SU-DHL-6 (cell line): ENCODE results near the gene TDRD5.

Source experiments
- H2AFZ ChIP-seq: fragments of 200-600 bp; sonication (generic); 2 replicates; pipeline ENCODE4 v1.6.1; 2014; ENCODE audit warnings: low read depth, mild to moderate bottlenecking, moderate library complexity, mixed read lengths, antibody characterized with exemption, low read length; ENCODE audit not compliant: severe bottlenecking
- H3F3A ChIP-seq: fragments of 200-600 bp; shearing (Covaris generic); 2 replicates; pipeline ENCODE4 v1.6.0; 2016; ENCODE audit warnings: antibody characterized with exemption, mild to moderate bottlenecking; ENCODE audit not compliant: insufficient read depth
- H3K27ac ChIP-seq: fragments of 200-600 bp; sonication (generic); 2 replicates; pipeline ENCODE4 v1.5.1; 2016; ENCODE audit warnings: low read depth, mild to moderate bottlenecking, low read length, moderate library complexity, mixed read lengths
- H3K27me3 ChIP-seq: fragments of 200-600 bp; sonication (generic), shearing (Covaris generic); 2 replicates; pipeline ENCODE4 v1.6.0; 2014; ENCODE audit warnings: mild to moderate bottlenecking, low read length
- H3K36me3 ChIP-seq: fragments of 200-600 bp; sonication (generic); 2 replicates; pipeline ENCODE4 v1.6.1; 2014; ENCODE audit warnings: mild to moderate bottlenecking, low read length, mixed read lengths
- H3K4me2 ChIP-seq: fragments of 300-600, 200-600 bp; shearing (Covaris generic), sonication (generic); 2 replicates; pipeline ENCODE4 v1.6.0; 2014; ENCODE audit warnings: low read length, low read depth, mild to moderate bottlenecking; ENCODE audit not compliant: poor library complexity, severe bottlenecking
- H3K4me3 ChIP-seq: fragments of 200-600 bp; sonication (generic); 2 replicates; pipeline ENCODE4 v1.5.1; 2014; ENCODE audit warnings: antibody characterized with exemption, low read length, mild to moderate bottlenecking, mixed read lengths; ENCODE audit not compliant: insufficient read depth, poor library complexity, severe bottlenecking
- H3K79me2 ChIP-seq: fragments of 200-600 bp; sonication (generic); 2 replicates; pipeline ENCODE4 v1.6.1; 2014; ENCODE audit warnings: mild to moderate bottlenecking, low read length, moderate library complexity; ENCODE audit not compliant: insufficient read depth
- H3K9ac ChIP-seq: fragments of 200-600 bp; sonication (generic); 2 replicates; pipeline ENCODE4 v1.7.0; 2014; ENCODE audit warnings: mild to moderate bottlenecking, low read length
- H3K9me2 ChIP-seq: fragments of 200-600 bp; sonication (generic); replicated peaks from 2 replicates; pipeline ENCODE4 v1.6.1; 2014; ENCODE audit warnings: low read length; ENCODE audit not compliant: insufficient read depth
- H3K9me3 ChIP-seq: fragments of 200-600 bp; sonication (generic); 2 replicates; pipeline ENCODE4 v1.6.1; 2014; ENCODE audit warnings: low read length, mixed read lengths; ENCODE audit not compliant: insufficient read depth
- H4K20me1 ChIP-seq: fragments of 200-600 bp; sonication (generic); 2 replicates; pipeline ENCODE4 v1.6.1; 2014; ENCODE audit warnings: low read depth, mild to moderate bottlenecking, antibody characterized with exemption, low read length, moderate library complexity, mixed read lengths
- EZH2phosphoT487 ChIP-seq: fragments of 200-600 bp; sonication (generic), shearing (Covaris generic); conservative IDR thresholded peaks from 2 replicates; pipeline ENCODE4 v1.6.1; 2018; ENCODE audit warnings: mild to moderate bottlenecking, antibody characterized with exemption, low read length, moderate library complexity, mixed read lengths
- TF ChIP-seq, protein P1 (sequence below): fragments of 200-600 bp; sonication (generic); IDR thresholded peaks from one replicate; pipeline ENCODE4 v1.5.1; 2017; ENCODE audit warnings: antibody characterized with exemption, mild to moderate bottlenecking, low read length, moderate library complexity; ENCODE audit not compliant: insufficient read depth, poor library complexity, severe bottlenecking

TDRD5 gene

GRCh38 chr1:179708434-179709195 lies 117.0 kb downstream of the TDRD5 start:
- Histone ChIP-seq H3K36me3 (no peaks in the 10 kb centered on the region), H3K27ac (no peak overlapping the region), H2AFZ (no peak overlapping the region), H3K27me3 (no peaks in the 10 kb centered on the region), H3K4me3 (no peak overlapping the region), H3K9me2 (no peaks in the 10 kb centered on the region), H3F3A (no peaks in the 10 kb centered on the region), H3K4me2 (no peak overlapping the region), H3K9ac (no peak overlapping the region), H3K79me2 (no peaks in the 10 kb centered on the region), H3K9me3 (no peaks in the 10 kb centered on the region), H4K20me1 (no peaks in the 10 kb centered on the region)
- TF ChIP-seq EZH2phosphoT487: no peak
- TF ChIP-seq, protein P1, sequence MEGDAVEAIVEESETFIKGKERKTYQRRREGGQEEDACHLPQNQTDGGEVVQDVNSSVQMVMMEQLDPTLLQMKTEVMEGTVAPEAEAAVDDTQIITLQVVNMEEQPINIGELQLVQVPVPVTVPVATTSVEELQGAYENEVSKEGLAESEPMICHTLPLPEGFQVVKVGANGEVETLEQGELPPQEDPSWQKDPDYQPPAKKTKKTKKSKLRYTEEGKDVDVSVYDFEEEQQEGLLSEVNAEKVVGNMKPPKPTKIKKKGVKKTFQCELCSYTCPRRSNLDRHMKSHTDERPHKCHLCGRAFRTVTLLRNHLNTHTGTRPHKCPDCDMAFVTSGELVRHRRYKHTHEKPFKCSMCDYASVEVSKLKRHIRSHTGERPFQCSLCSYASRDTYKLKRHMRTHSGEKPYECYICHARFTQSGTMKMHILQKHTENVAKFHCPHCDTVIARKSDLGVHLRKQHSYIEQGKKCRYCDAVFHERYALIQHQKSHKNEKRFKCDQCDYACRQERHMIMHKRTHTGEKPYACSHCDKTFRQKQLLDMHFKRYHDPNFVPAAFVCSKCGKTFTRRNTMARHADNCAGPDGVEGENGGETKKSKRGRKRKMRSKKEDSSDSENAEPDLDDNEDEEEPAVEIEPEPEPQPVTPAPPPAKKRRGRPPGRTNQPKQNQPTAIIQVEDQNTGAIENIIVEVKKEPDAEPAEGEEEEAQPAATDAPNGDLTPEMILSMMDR: no peak

DNA sequence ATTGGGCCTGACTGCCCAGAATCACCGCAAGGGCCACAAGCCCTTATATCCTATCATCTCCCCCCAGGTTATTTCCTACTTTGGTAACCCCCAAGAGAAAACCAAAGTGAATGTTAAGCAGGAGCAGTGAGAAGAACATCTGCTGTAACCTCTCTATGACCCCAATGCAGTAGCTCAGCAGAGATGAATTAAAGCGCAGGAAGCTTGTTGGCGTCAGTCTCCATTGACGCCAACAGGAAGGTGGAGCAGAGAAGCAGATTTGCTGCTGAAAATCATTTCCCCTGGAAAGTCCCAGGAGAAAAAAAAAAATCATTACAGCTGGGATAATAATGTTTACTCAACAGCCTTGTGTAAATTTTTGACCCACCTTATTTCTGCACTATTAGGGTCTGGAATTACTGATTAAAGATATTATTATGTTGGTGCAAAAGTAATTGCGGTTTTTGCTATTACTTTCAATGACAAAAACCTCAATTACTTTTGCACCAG lies 118.3 kb downstream of the TDRD5 start:
- TF ChIP-seq EZH2phosphoT487: no peak
- TF ChIP-seq, protein P1: no peak
- H3K79me2 ChIP-seq: no peaks in the 10 kb centered on the region
- H3K27me3 ChIP-seq: no peaks in the 10 kb centered on the region
- H2AFZ ChIP-seq: no peak overlapping the region
- no peaks in the 10 kb centered on the region for H4K20me1 ChIP-seq
- no peak overlapping the region for H3K4me3 ChIP-seq
- no peak overlapping the region for H3K4me2 ChIP-seq
- H3K27ac ChIP-seq: no peak overlapping the region
- H3K36me3 ChIP-seq: no peaks in the 10 kb centered on the region
- no peaks in the 10 kb centered on the region for H3F3A ChIP-seq
- H3K9me2 ChIP-seq: no peaks in the 10 kb centered on the region
- peaks cover 6% of the 10 kb centered on the region; the same call in 1 of the 2 replicates for H3K9me3 ChIP-seq
- H3K9ac ChIP-seq: no peak overlapping the region

GRCh38 chr1:179714159-179714558 lies 122.5 kb downstream of the TDRD5 start:
- Histone ChIP-seq H3K9me2 (no peaks in the 10 kb centered on the region; the same call in 1 of the 2 replicates), H3F3A (no peaks in the 10 kb centered on the region), H4K20me1 (no peaks in the 10 kb centered on the region), H3K9ac (no peak overlapping the region), H3K4me2 (no peak overlapping the region), H3K4me3 (no peak overlapping the region), H3K36me3 (no peaks in the 10 kb centered on the region), H3K9me3 (peaks cover 22% of the 10 kb centered on the region; the same call in 1 of the 2 replicates), H2AFZ (no peak overlapping the region), H3K27ac (no peak overlapping the region), H3K27me3 (no peaks in the 10 kb centered on the region), H3K79me2 (no peaks in the 10 kb centered on the region)
- no peak for TF ChIP-seq EZH2phosphoT487
- TF ChIP-seq, protein P1: no peak
